TTC549 (cell line): Measurements from ENCODE around the gene ANKRD2.
"Not testable (repeated sequence)": the region's sequence is repeated elsewhere in the genome, so short reads cannot be mapped to it uniquely, and the experiment has no call there.

Source experiments
- FAIRE-seq: peaks from 2 replicates; lab custom pipeline; 2012; peaks lifted over from hg19 to GRCh38; lab: Jason Lieb, UNC

Gene ANKRD2

GRCh38 chr10:97546456-97547270 lies 25.9 kb upstream of the ANKRD2 start:
- no peak for FAIRE-seq

- FAIRE-seq: no peak
Observed at GRCh38 chr10:97547271-97547600, 25.3 kb upstream of the ANKRD2 start.

- FAIRE-seq: no peak
Observed at GRCh38 chr10:97547962-97548361, 24.6 kb upstream of the ANKRD2 start.

GRCh38 chr10:97548828-97549455 lies 23.6 kb upstream of the ANKRD2 start:
- no peak for FAIRE-seq

GRCh38 chr10:97549587-97550322 lies 22.8 kb upstream of the ANKRD2 start:
- no peak for FAIRE-seq

- no peak for FAIRE-seq
Observed at GRCh38 chr10:97550336-97551149, 22.0 kb upstream of the ANKRD2 start.

- FAIRE-seq: no peak
Observed at GRCh38 chr10:97551271-97551670, 21.3 kb upstream of the ANKRD2 start.

- peak; percentile 15 for FAIRE-seq
Observed at GRCh38 chr10:97553575-97554031, 19.0 kb upstream of the ANKRD2 start.

GRCh38 chr10:97554336-97554735 lies 18.2 kb upstream of the ANKRD2 start:
- not testable (repeated sequence) for FAIRE-seq

GRCh38 chr10:97555541-97555940 lies 17.0 kb upstream of the ANKRD2 start:
- FAIRE-seq: not testable (repeated sequence)

GRCh38 chr10:97560731-97561381 lies 11.7 kb upstream of the ANKRD2 start:
- not testable (repeated sequence) for FAIRE-seq

GRCh38 chr10:97561386-97562077 lies 11.0 kb upstream of the ANKRD2 start:
- not testable (repeated sequence) for FAIRE-seq

- not testable (repeated sequence) for FAIRE-seq
Observed at GRCh38 chr10:97562329-97562728, 10.2 kb upstream of the ANKRD2 start.

GRCh38 chr10:97563337-97563736 lies 9.2 kb upstream of the ANKRD2 start:
- FAIRE-seq: no peak

- FAIRE-seq: no peak
Observed at GRCh38 chr10:97564776-97565175, 7.8 kb upstream of the ANKRD2 start.

- FAIRE-seq: no peak
Observed at GRCh38 chr10:97566336-97566996, 6.1 kb upstream of the ANKRD2 start.

GRCh38 chr10:97567891-97568290 lies 4.7 kb upstream of the ANKRD2 start:
- no peak for FAIRE-seq

GRCh38 chr10:97570146-97570788 lies 2.3 kb upstream of the ANKRD2 start:
- FAIRE-seq: no peak

- no peak for FAIRE-seq
Observed at GRCh38 chr10:97570789-97571471, 1.6 kb upstream of the ANKRD2 start.
